Melanocyte of skin (primary cell): ENCODE measurements around the gene ZNF844. TPM values are rescaled to one million over a fixed set of nuclear protein-coding genes. Genes with fewer than 3 reads are reported as not detected.

Source experiments
- small RNA-seq, 2 donors: library from RNA; depleted of rRNA; stranded (forward); fragments of <200 nt; gene quantifications; one replicate each; pipeline ENCODE3, GENCODE V24; 2012
- total RNA-seq, 2 donors: library from RNA; depleted of rRNA; stranded (reverse); fragments of >200 nt; gene quantifications; 2 replicates each; pipeline ENCODE4 v1.2.3, GENCODE V29; 2012

Gene ZNF844
- total RNA-seq = 1 to 10 TPM; 2.3 to 3.4 TPM

GRCh38 chr19:12064590-12065538 is at the start of gene ZNF844:
TSS of gene ZNF844 (plus strand) at chr19:12064731. CDS start at chr19:12064874, 143 bp downstream.

GRCh38 chr19:12035220-12036172 is 29.0 kb upstream of the ZNF844 start, which contains the start of gene ZNF433:
TSS of gene ZNF433 (minus strand) at chr19:12035679. CDS start at chr19:12035539, 140 bp downstream.

GRCh38 chr19:12052497-12053169 is 11.9 kb upstream of the ZNF844 start, which contains the start of gene ZNF878:
TSS of gene ZNF878 (minus strand) at chr19:12052961. CDS start at chr19:12052801, 160 bp downstream.

Small RNA genes lying within 50 kb of the gene (small RNA-seq; reads per million reads assigned to genes)
- 0 reads per million in 2 donors for gene RF00019
- 0 reads per million in 2 donors for gene RNA5SP465
- gene RNA5SP466 = 0 reads per million in 2 donors
- 0 reads per million in 2 donors for gene RNA5SP467

Other genes starting within 250 kb of the ZNF844 start
- gene ZNF439, start 216.0 kb upstream of the ZNF844 start, total RNA-seq = 10 to 100 TPM; 16.0 to 24.8 TPM
- gene ZNF69, start 176.9 kb upstream of the ZNF844 start, total RNA-seq = 1 to 10 TPM; 9.0 to 10.0 TPM
- 1 to 10 TPM; 6.9 to 8.3 TPM for gene ZNF700, start 139.6 kb upstream of the ZNF844 start, total RNA-seq
- 1 to 10 TPM in 1 of 2 donors, under 1 TPM in 1; 0.33 to 1.4 TPM for gene ZNF763, start 99.7 kb upstream of the ZNF844 start, total RNA-seq
- gene ZNF433, start 29.1 kb upstream of the ZNF844 start, total RNA-seq = 1 to 10 TPM; 3.8 to 5.7 TPM
- under 1 TPM; 0.34 to 0.67 TPM for gene ZNF878, start 11.8 kb upstream of the ZNF844 start, total RNA-seq
- gene ZNF20, start 75.6 kb downstream of the ZNF844 start, total RNA-seq = 1 to 10 TPM; 3.4 to 4.7 TPM
- gene ZNF625, start 92.0 kb downstream of the ZNF844 start, total RNA-seq = 10 to 100 TPM; 11.0 to 11.7 TPM
- gene ZNF136, start 98.4 kb downstream of the ZNF844 start, total RNA-seq = 1 to 10 TPM; 6.3 to 7.9 TPM
- gene ZNF44, start 230.2 kb downstream of the ZNF844 start, total RNA-seq = 1 to 10 TPM; 4.8 to 6.7 TPM